ENCODE data around the gene SH3PXD2A. TPM values are rescaled to one million over a fixed set of nuclear protein-coding genes. Genes with fewer than 3 reads are reported as not detected.

The SH3PXD2A gene
- total RNA-seq, 8 experiments from 2014 or later: 7.8 to 34.3 (median 12.8) TPM

- ATAC-seq (replicated peaks in 6 of 8): no peak
- in situ Hi-C loops (cut with MboI; ENCODE audit: low pct_unique_long_range_greater_than_20kb in 2 of 9, low sequenced_read_pairs in 9 of 9, unreplicated experiment in 9 of 9): no loop called here
- Histone ChIP-seq H3K4me1 (replicated peaks in 1 of 2) (peaks cover 0 to 3% of the 10 kb centered on the region in 2 donors), H3K27ac (no peak overlapping the region), H3K4me3 (no peak overlapping the region)
- WGBS, 10 experiments: 40 to 91% (median 83%) methylated on average over 1 to 6 of the region's 7 CpGs; no CpG with 5 or more reads in 3 of the 10 experiments
Measured at GRCh38 chr10:103600956-103601569, 254.3 kb downstream of the SH3PXD2A start.

DNA sequence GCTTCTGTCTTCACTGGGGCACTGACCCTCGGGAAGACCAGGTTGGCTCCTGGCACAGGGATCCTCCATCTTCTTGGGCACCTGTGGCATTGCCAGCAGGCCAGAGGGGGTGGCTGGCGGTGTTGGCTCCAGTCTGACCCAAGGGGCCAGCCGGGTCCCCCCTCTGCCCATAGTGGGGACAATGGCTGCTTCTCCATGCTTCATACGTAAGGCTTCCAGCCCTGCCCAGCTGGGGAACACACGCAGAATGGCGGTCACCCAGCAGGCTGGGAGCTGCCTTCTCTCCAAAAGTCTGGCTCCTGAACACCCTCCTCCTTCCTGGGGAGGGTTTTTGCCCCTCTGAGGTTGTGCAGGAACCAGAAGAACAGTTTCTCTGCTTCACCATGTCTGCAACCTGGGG lies 255.1 kb downstream of the SH3PXD2A start:
- ATAC-seq (replicated peaks in 6 of 8): no peak
- in situ Hi-C loops (cut with MboI; ENCODE audit: low pct_unique_long_range_greater_than_20kb in 2 of 9, low sequenced_read_pairs in 9 of 9, unreplicated experiment in 9 of 9): no loop called here
- 50 to 100% methylated on average over 2 of the region's 6 CpGs; no CpG with 5 or more reads in 8 of the 10 experiments for WGBS, 10 experiments
- no peak overlapping the region for H3K27ac ChIP-seq
- H3K4me3 ChIP-seq: no peak overlapping the region
- peaks cover 0 to 3% of the 10 kb centered on the region in 2 donors for H3K4me1 ChIP-seq (replicated peaks in 1 of 2)

GRCh38 chr10:103599907-103600306 lies 255.5 kb downstream of the SH3PXD2A start:
- no peak overlapping the region for H3K4me3 ChIP-seq
- peaks cover 0 to 3% of the 10 kb centered on the region in 2 donors for H3K4me1 ChIP-seq (replicated peaks in 1 of 2)
- no peak overlapping the region for H3K27ac ChIP-seq
- 0 to 100% methylated on average over 1 of the region's 6 CpGs; no CpG with 5 or more reads in 8 of the 10 experiments for WGBS, 10 experiments
- in situ Hi-C loops (cut with MboI; ENCODE audit: low pct_unique_long_range_greater_than_20kb in 2 of 9, low sequenced_read_pairs in 9 of 9, unreplicated experiment in 9 of 9): loop anchor here in 1 of 9 experiments (25.0 kb wide), 1 partner anchor 188 kb away; no protein-coding TSS in a partner anchor
- ATAC-seq (replicated peaks in 6 of 8): no peak

- in situ Hi-C loops (cut with MboI; ENCODE audit: low pct_unique_long_range_greater_than_20kb in 2 of 9, low sequenced_read_pairs in 9 of 9, unreplicated experiment in 9 of 9): loop anchor here in 1 of 9 experiments (25.0 kb wide), 1 partner anchor 187 kb away; no protein-coding TSS in a partner anchor
- H3K27ac ChIP-seq: no peak overlapping the region
- peak in 6 of 8 experiments; percentile 7 to 40 (median 30) for ATAC-seq (replicated peaks in 6 of 8)
Measured at GRCh38 chr10:103599211-103599610, 256.2 kb downstream of the SH3PXD2A start.

GRCh38 chr10:103598654-103599115 lies 256.7 kb downstream of the SH3PXD2A start:
- H3K4me1 ChIP-seq (replicated peaks in 1 of 2): peaks cover 0 to 3% of the 10 kb centered on the region in 2 donors
- no peak overlapping the region for H3K4me3 ChIP-seq
- in situ Hi-C loops (cut with MboI; ENCODE audit: low pct_unique_long_range_greater_than_20kb in 2 of 9, low sequenced_read_pairs in 9 of 9, unreplicated experiment in 9 of 9): loop anchor here in 1 of 9 experiments (25.0 kb wide), 1 partner anchor 186 kb away; no protein-coding TSS in a partner anchor
- ATAC-seq (replicated peaks in 6 of 8): peak; percentile 69 to 93 (median 88)
- H3K27ac ChIP-seq: no peak overlapping the region
- 0 to 40% (median 29%) methylated on average over 1 to 4 of the region's 7 CpGs; no CpG with 5 or more reads in 2 of the 10 experiments for WGBS, 10 experiments

More at GRCh38 chr10:103599211-103599610, 256.2 kb downstream of the SH3PXD2A start:
- WGBS, 10 experiments: 67 to 100% (median 88%) methylated on average over 1 to 2 of the region's 3 CpGs; no CpG with 5 or more reads in 5 of the 10 experiments
- no peak overlapping the region for H3K4me3 ChIP-seq
- peaks cover 0 to 3% of the 10 kb centered on the region in 2 donors for H3K4me1 ChIP-seq (replicated peaks in 1 of 2)

DNA sequence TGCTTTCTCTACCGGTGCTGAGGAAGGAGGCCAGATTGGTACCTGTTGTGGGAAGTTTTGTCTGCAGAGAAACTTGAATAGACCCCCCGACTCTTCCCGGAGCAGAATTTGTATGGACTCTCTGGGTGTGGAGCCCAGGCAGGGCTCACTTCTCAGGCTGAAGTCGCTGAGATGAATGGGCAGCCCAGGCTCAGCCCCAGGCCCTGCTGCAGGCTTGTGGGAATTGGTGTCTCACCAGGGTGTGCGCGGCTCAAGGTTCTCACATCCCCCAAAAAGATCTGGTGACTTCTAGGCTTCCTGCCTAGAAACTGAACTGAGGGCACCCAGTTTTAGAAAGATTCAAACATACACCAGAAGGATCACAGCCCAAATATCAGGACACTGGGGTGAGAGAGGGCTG lies 258.4 kb downstream of the SH3PXD2A start:
- no peak for ATAC-seq (replicated peaks in 6 of 8)
- WGBS, 10 experiments: 40 to 79% (median 57%) methylated on average over 2 to 5 of the region's 6 CpGs; no CpG with 5 or more reads in 6 of the 10 experiments
- H3K4me1 ChIP-seq (replicated peaks in 1 of 2): peaks cover 0 to 3% of the 10 kb centered on the region in 2 donors
- no peak overlapping the region for H3K4me3 ChIP-seq
- in situ Hi-C loops (cut with MboI; ENCODE audit: low pct_unique_long_range_greater_than_20kb in 2 of 9, low sequenced_read_pairs in 9 of 9, unreplicated experiment in 9 of 9): loop anchor here in 1 of 9 experiments (25.0 kb wide), 1 partner anchor 185 kb away; no protein-coding TSS in a partner anchor
- no peak overlapping the region for H3K27ac ChIP-seq

DNA sequence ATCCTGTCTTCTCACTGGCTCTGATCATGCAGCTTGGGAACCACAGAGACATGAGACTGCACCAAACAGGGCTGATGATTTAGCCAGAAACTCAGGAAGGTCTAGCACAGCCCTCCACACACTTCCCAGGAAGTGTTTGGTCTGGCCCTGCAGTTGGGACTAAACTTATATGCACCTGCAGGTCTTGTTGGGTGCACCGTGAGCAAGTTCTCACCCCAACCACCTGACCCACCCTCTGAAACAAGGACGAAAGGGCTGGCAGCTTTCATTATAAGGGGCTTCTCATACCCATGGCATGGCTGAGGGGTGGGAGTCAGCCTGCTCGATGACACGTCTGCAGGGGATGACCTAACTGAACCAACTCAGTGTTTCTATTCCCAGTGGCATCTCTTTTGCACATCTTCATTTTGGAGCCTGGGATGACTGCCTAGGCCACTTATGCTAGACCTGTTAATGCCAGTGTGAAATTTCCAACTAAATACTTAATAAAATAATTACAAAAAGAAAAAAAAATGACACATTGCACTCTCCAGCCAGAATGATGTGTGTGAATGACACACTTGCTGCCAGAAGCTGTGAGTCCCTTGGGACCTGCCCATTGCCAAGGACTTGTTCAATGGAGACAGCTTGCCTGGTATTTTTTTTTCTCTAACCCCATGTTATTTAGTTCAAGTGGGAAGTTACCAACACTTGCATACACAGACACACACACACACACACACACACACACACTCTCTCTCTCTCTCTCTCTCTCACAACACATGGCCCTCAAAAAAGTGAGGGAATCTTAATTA lies 259.2 kb downstream of the SH3PXD2A start:
- no peak for ATAC-seq (replicated peaks in 6 of 8)
- WGBS, 10 experiments: 67 to 100% (median 78%) methylated on average over 2 to 4 of the region's 4 CpGs; no CpG with 5 or more reads in 7 of the 10 experiments
- in situ Hi-C loops (cut with MboI; ENCODE audit: low pct_unique_long_range_greater_than_20kb in 2 of 9, low sequenced_read_pairs in 9 of 9, unreplicated experiment in 9 of 9): loop anchor here in 1 of 9 experiments (25.0 kb wide), 1 partner anchor 184 kb away; no protein-coding TSS in a partner anchor

DNA sequence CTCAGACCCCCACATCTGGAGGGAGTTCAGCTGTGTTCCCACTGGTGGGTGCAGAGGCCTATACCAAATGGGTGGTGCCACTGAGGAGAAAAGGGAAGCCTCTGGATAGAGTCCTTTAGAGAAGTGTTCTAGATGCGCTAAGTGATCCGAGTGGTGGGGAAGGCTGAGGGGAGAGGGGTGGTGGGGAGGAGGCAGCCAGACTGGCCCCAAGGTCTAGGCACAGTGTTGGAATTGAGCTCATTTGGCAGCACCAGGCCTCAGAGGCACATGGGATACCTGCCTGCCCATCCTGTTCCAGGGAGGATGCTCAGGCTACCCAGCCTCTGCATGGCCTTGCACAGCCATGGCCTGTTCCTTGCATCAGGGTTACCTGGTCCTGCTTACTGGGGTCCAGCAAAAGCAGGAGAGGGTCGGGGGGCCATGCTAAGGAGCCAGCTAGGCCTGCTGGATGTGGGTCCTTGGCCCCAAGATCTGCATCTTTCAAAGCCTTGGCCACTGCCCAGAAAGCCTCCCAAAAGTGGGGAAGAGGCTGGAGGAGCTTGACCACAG lies 262.3 kb downstream of the SH3PXD2A start:
- Histone ChIP-seq H3K27ac (no peak overlapping the region), H3K4me3 (no peak overlapping the region), H3K4me1 (replicated peaks in 1 of 2) (no peaks in the 10 kb centered on the region)
- peak in 4 of 8 experiments; percentile 3 to 12 (median 4) for ATAC-seq (replicated peaks in 6 of 8)
- WGBS, 10 experiments: 0 to 80% (median 0%) methylated on average over 1 of the region's 3 CpGs; no CpG with 5 or more reads in 7 of the 10 experiments
- in situ Hi-C loops (cut with MboI; ENCODE audit: low pct_unique_long_range_greater_than_20kb in 2 of 9, low sequenced_read_pairs in 9 of 9, unreplicated experiment in 9 of 9): loop anchor here in 1 of 9 experiments (25.0 kb wide), 1 partner anchor 181 kb away; no protein-coding TSS in a partner anchor

More for the DNA sequence above, 259.2 kb downstream of the SH3PXD2A start:
- no peak overlapping the region for H3K4me3 ChIP-seq
- no peak overlapping the region for H3K27ac ChIP-seq
- peaks cover 0 to 3% of the 10 kb centered on the region in 2 donors for H3K4me1 ChIP-seq (replicated peaks in 1 of 2)

DNA sequence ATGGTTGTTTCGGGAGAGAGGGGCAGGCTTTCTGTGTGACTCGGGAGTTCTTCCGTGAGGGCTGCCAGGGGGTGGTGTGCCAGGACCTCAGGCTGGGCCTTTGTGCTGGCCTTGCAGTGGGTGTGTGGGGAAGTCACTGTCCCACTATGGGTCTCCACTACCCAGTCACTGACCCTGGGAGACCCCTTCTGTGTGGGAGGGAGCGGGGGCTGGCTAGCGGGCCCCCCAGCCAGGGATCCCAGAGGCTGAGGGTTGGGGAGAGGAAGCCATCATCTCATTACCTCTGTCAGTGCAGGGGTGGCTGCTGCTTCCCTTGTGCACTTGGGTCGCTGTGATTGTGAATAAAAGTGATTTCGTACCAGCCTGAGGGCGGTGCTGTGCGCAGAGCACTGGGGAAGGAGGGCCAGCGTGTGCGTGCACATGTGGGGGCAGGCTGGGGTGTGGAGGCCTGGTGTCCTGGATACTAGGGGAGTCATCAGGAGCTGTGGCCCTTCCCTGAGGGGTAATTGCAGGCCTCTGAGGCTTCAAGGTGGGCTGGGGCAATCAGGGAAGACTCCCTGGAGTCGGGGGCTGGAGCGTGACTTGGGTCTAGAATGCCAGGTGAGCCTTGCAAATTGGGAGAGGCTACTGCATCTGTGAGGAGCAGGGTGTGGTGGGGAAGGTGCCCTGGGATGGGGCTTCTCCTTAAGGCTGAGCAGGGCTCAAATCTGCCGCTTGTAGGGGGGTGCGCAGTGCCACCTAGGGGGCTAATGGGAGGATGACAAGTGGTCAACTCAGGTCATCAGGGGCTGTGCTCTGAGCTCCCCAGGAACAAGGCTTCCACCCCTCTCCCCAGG lies 263.0 kb downstream of the SH3PXD2A start:
- H3K4me3 ChIP-seq: no peak overlapping the region
- H3K27ac ChIP-seq: no peak overlapping the region
- WGBS, 10 experiments: 73 to 100% methylated on average over 2 to 3 of the region's 15 CpGs; no CpG with 5 or more reads in 8 of the 10 experiments
- H3K4me1 ChIP-seq (replicated peaks in 1 of 2): no peaks in the 10 kb centered on the region
- in situ Hi-C loops (cut with MboI; ENCODE audit: low pct_unique_long_range_greater_than_20kb in 2 of 9, low sequenced_read_pairs in 9 of 9, unreplicated experiment in 9 of 9): loop anchor here in 1 of 9 experiments (25.0 kb wide), 1 partner anchor 180 kb away; no protein-coding TSS in a partner anchor
- peak; percentile 40 to 80 (median 52) for ATAC-seq (replicated peaks in 6 of 8)

GRCh38 chr10:103590744-103591291 lies 264.6 kb downstream of the SH3PXD2A start:
- in situ Hi-C loops (cut with MboI; ENCODE audit: low pct_unique_long_range_greater_than_20kb in 2 of 9, low sequenced_read_pairs in 9 of 9, unreplicated experiment in 9 of 9): loop anchor here in 1 of 9 experiments (25.0 kb wide), 1 partner anchor 179 kb away; no protein-coding TSS in a partner anchor
- Histone ChIP-seq H3K4me3 (no peak overlapping the region), H3K27ac (no peak overlapping the region), H3K4me1 (replicated peaks in 1 of 2) (no peaks in the 10 kb centered on the region)
- no peak for ATAC-seq (replicated peaks in 6 of 8)
- 93 to 100% (median 100%) methylated on average over 1 to 3 of the region's 6 CpGs; no CpG with 5 or more reads in 5 of the 10 experiments for whole genome bisulfite sequencing, 10 experiments

GRCh38 chr10:103590060-103590459 lies 265.3 kb downstream of the SH3PXD2A start:
- Histone ChIP-seq H3K27ac (no peak overlapping the region), H3K4me1 (replicated peaks in 1 of 2) (no peaks in the 10 kb centered on the region), H3K4me3 (no peak overlapping the region)
- ATAC-seq (replicated peaks in 6 of 8): no peak
- WGBS, 10 experiments: 82 to 100% (median 86%) methylated on average over 2 to 6 of the region's 20 CpGs; no CpG with 5 or more reads in 6 of the 10 experiments
- in situ Hi-C loops (cut with MboI; ENCODE audit: low pct_unique_long_range_greater_than_20kb in 2 of 9, low sequenced_read_pairs in 9 of 9, unreplicated experiment in 9 of 9): loop anchor here in 1 of 9 experiments (25.0 kb wide), 1 partner anchor 178 kb away; no protein-coding TSS in a partner anchor
